C1 segment of cervical spinal cord (tissue), 14 donors: ENCODE data around the gene ATP7B.
A peak's percentile ranks its signal among the peaks of the same experiment; 100 is the strongest.
"Not testable (repeated sequence)": the region's sequence is repeated elsewhere in the genome, so short reads cannot be mapped to it uniquely, and the experiment has no call there.

ENCODE experiments used
- DNase-seq, 14 donors: peaks; one replicate each; lab custom pipeline; 2025; lab: John Stamatoyannopoulos, UW

ATP7B gene

DNA sequence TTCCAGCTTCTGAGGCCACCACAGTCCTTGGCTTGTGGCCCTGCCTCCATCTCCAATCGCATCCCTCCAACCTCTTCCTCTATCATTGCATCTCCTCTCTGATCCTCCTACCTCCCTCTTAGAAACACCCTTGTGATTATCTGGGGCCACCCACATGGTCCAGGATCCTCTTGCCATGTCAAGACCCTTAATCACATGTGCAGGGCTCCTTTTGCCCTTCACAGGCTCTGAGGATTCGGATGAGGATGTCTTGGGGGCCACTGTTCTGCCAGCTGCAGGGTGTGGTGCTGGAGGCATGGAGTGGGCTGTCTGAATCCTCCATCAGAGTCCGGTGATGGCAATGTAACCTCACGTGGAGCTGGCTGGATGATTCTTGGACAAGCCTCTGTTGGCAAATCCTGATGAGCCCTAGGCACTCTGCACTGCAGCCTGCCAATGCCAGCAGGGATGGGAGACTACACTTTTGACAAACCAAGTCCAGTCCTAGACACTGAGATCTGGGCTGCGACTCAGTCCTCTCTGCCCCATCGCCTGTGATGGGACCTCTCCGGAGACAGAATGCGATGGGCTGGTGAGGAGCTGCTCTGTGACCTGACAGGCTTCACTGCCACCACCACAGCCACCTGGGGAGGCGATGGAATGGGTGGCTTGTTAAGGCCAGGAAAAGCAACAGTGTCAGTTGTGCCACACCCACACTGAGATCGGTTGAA lies 88.3 kb downstream of the ATP7B start:
- DNase-seq: no peak

DNA sequence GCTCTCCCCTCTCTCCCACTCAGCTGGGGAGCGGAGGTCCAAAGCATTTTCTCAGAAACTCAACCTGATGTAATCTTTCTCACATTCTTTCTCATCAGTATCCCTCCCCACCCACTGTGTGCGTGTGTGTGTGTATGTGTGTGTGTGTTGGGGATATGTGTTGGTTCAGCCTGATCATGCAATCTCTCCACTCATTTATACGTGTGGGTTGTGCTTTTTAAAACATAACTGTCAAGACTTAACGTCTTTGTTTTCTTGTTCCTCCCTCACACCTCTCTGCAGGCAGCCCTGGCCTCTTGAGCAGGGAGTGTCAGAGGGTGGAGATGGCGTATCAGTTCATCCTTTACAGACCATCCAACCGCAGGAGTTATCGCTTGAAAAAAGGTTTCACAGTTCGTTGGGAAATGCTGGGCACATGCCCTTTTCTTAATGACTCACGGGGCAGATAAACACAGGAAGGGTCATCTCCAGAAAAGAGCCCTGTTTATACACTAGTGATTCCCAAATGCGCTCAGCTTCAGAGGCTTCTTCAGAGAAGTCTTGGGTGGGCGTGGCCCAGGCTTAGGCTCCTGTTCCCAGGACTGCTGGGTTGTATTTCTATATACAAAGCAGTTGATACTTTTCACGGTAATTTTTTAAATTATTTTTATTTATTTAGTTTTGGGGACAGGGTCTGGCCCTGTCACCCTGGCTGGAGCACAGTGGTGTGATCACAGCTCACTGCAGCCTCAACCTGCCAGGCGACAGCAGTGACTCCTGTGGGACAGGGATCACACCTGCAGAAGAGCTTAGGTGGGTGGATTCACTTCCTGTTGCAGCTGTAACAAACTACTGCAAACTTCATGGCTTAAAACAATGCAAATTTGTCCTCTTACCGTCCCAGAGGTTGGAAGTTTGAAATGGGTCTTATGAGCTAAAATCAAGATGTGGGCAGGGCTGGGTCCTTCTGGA lies 89.2 kb downstream of the ATP7B start:
- DNase-seq: no peak

DNA sequence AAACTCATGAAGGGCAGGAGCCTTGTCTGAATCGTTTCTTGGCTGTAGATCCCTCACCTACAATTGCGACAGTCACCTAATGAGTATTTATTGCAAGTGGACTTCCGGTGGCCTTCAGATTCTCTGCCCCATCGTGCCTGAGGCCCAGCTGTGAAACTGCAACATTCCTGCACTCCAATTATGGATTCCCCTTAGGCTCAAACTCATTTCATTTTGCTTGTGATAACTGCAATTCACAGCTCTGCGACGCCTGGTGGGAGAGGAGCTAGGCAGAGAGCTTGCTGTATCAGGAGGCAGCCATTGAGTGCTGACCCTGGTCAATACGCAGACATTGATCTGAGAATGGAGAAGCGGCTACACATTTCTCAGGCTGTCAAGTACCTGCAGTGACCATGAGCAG lies 90.5 kb downstream of the ATP7B start:
- no peak for DNase-seq

DNA sequence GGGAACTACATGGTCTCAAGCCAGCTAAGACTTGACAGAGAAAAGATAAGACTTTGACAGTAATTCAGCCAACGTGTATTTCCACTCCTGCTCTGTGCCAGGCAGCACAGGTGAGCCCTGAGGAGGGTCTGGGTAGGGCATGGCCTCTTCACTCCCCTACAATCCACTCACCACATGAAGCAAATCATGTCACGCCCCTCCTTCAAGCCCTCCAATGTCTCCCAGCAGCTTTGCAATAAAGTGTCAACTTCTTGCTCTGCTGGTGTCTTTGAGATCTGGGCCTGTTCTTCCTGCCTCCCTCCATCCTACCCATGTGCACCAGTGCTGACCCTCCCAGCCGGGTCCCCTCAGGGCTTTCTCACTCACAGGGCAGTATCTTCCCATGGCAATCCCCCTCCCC lies 91.0 kb downstream of the ATP7B start:
- no peak for DNase-seq

DNA sequence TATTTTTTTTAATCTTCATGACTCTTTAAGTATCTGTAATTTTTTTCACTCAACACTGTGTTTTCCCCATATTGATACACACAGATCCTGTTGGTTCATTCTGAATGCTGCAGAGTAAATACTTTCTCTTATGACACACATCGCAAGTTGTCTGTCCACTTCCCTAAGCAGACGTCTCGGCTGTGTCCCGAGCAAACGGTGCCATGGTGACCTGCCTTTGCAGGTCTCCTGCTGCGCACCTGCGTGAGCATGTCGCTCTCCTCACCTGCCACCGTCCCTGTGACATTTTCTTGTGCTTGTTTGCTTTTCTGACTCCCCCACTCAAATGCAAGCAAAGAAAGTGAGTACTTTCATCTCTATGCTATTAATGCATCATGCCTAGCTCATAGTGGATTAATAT lies 91.7 kb downstream of the ATP7B start:
- no peak for DNase-seq

DNA sequence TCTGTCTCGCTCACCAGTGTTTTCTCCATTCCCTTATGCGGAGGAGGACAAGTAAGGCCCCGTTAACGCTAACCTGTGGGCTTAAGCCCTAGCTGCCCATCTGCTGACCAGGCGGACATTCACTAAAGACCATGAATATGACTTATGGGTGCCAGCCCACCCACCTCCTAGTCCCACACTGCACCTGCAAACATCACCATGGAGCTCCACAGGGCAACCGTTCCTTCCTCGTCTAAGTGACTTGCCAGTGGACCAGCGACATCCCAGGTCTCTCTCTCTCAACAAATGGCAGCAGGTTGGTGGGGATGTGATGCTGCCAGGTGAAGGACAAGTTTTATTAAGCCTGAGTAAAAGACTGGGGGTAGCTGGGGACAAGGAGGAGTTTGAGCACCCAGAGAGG lies 94.3 kb downstream of the ATP7B start:
- DNase-seq: no peak

DNA sequence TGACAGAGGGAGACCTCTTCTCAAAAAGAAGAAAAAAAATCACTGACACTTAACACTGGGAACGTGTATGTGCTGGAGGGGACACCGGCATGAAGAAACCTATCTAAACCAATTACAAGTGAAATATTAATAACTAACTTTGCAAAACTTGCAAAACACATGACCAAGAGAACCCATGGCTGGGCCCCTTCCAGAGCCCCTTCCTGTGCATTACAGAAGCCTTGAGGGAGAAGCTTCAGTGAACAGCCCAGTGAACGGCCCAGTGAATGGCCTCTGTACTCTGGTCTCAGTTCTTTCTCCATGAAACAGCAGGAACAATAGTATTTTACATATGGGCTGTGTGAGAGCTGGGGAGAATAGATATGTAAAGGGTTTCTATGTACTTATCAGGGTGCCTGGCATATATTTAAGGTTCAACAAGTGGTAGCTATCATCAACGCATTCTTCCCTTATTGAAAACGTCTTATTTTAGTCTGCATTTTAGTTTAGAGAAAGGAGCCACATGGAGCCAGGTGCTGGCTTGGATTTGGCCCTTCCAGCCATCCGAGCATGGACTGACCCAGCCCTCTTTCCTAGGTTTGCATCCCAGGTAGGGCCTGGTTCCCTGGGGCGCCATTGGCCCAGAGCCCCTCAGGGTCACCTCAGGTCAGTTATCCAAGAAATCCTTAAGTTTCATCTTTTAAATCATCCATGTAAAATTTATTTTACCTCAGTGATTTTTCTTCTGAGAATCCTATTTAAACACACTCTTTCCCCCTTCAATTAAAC lies 95.0 kb downstream of the ATP7B start:
- no peak for DNase-seq

DNA sequence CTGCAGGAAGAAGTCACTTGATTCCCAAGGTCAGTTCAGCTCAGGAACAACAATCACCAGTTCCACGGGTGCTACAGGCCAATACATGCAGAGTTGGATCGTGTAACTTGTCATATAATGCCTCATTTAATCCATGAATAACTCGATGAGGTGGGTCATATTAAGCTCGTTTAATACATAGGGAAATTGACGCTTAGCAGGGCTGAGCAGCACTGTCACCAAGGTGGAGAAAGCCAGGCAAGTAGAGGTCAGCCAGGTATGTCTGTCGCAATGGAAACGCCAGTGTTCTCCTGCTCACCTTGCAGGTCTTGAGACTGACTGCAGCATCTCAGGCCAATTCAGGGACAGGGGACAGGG lies 97.1 kb downstream of the ATP7B start:
- no peak for DNase-seq

DNA sequence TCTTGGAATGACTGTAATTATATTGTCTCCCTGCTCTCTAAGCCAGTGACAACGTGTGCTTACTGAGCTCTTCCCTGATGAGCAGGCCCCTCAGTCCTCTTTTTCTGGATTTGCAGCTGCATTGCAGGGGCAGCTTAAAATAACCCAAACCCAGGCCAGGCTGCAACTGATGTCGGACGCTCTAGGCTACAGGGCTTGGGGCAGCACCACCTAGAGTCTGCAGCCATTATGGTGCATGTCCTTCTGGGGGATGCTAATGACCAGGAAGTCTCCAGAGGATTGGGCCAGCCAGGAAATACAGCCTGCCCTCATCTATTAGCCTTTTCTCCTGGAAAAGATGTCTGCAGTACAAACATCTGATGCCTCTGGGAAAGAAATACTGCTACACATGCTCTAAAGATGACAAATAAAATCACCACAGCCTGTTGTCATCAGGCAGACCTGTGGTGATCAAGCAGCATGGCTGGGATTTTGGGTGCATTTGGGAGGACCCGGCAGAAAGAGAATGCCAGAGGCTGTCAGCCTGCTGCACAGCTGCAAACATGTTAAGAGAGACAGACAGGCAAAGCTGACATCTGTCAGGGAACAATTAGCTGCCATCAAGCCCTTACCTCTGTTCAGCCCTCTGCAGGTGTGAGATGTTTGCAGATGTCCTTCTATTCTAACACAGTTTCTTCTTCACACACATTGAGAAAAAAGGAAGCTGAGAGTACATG lies 97.7 kb downstream of the ATP7B start:
- peak in 1 of 14 donors; percentile 5 for DNase-seq

DNA sequence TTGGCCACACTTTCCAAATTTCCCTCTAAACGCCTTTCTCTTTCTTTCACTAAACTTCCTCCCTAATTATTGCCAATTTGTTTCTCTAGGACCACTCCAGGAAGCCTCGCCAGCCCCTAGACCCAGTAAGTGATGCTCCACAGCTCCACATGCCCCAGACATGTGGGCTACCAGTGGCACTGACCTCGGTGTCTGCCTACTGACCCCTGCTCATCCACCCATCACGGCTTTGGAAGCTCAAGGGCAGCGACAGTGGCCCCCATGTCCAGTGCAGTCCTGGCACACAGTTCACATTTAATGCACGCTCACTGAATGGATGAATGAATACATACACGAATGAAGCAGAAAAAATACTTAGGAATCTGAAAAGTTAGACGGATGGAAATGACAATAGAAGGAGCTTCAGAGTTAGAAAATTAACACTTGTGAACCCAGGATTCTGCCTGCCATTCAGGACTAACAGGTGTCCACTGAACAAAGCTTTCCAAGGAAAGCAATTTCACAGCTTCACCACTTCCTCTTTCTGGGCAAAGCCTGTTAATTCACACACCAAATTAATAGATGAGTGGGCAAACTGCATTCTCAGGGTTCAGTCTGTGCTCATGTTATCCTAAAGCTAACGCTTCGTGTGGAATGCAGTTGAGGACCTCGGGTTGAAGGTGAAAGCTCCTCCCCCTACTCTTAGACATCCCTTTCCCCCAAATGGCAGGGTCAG lies 98.6 kb downstream of the ATP7B start:
- no peak for DNase-seq

DNA sequence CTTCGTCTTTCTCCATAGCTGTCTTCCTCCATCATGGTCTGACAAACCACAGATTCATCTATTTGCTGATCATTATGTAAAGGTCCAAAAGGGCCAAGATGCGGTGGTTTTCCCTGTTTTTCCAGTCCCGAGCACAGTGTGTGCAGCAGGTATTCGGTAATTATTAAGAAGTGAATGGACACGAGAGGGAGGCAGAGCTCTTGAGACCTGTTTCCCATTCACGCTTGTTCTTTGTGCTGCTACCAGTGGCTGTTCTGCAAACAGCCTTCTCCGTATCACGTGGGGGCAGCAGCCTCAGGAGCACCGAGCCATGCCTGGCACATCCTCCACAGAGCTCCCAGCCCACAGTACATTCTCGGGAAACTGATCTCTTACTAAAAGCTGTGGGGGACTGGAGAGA lies 99.2 kb downstream of the ATP7B start:
- peak in 11 of 14 donors; percentile 6 to 75 (median 35) for DNase-seq

DNA sequence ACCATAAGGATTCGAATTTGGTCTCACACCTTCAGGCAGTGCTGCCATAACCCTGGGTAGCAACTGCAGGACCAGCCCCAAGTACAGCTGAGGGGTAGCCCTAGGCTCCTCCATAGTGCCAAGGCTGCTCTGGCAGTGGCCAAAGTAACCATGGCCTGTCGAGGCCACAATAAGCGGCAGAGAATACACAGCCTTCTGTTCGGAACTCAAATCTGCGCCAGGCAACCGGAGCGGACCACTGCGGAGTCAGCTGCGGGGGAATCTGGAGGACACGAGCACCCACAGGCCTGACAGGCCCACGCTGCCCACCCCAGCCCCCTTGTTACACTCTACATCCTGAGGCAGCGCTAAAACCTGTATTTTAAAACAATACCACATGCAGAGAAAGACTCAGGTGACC lies 100.7 kb downstream of the ATP7B start:
- DNase-seq: no peak

DNA sequence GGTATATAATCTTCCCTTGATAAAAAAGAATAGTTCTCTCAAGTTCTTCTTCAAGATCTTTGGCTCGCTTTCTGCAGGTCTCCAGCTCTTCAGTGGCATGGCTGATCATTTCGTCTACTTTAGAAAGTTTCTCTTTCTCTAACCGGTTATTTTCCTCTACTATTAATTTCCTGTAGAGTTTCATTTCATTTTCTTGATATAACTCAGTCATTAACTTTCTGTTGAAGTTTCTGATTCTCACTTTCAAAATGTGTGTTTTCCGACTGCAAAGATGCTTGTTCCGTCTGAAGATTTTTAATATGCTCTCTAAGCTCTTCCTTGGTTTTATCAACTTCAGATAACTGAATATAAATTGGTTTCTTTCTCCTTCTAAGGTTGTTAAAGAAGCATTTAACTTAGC lies 102.0 kb downstream of the ATP7B start:
- not testable (repeated sequence) for DNase-seq

DNA sequence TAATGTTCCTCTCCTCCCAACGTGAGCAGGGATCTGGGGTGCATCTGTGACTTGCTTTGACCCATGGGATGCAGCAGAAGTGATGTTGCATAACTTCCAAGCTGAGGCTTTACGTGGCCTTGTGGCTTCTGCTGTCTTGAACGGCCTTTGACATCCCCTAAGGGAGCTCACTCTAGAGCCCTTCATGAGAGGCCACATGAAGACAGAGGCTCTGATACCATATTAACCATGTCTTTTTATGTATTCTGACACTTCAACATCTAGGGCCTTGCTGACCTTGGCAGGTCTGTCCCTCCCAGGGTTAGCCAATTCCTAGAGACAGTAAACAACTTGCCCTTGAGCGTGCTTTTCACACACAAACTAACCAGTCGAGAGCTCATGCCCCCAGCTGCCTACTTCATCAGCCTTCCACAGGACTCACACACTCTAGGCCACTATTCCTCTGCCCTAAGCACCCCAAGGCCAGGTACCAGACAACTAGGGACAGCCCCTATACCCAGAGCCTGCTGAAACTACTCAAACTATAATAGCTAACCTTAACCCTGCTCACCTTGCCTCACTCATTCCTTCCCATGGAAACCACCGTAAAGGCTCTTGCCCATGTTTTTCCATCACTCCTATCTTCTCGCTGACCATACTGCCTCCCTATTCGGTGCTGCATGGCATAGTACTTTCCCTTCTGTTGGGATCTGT lies 104.1 kb downstream of the ATP7B start:
- no peak for DNase-seq

DNA sequence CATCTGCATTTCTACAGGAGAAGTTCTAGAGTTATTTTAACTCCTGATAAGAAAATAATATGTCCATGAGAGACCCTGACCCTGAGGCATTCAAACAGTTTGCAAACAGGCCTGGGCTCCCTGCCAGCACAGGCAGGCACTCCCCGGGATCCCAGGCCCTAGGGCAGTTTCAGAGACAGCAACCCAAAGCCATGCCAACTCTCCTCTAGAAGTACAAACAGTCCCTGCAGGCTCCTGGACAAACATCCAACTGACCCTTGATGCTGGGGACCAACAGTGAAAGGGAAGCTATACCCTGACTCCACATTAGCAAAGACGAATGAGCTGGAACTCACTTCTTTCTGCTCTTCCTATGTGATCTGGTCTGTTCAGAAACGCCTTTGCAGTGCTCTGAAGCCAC lies 104.7 kb downstream of the ATP7B start:
- DNase-seq: peak in 1 of 14 donors; percentile 33

DNA sequence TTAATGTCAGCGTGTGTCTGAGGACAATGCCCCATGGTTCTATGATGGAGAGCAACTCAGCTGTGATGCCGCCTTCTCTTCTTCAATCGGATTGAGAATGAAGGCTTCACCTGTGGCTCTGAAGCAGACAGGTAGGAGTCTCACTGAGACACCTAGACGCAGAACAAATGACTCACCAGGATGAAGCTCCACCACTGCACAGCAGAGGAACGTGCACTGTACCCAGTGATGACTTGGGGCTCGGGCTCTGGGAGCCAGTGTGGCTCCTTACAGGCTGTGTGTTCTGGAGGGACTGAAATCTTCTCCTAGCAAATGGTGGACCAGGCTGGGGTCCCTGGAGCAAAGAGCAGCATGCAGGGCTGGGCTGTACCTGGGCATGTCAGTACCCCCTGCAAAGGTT lies 105.5 kb downstream of the ATP7B start:
- DNase-seq: no peak

DNA sequence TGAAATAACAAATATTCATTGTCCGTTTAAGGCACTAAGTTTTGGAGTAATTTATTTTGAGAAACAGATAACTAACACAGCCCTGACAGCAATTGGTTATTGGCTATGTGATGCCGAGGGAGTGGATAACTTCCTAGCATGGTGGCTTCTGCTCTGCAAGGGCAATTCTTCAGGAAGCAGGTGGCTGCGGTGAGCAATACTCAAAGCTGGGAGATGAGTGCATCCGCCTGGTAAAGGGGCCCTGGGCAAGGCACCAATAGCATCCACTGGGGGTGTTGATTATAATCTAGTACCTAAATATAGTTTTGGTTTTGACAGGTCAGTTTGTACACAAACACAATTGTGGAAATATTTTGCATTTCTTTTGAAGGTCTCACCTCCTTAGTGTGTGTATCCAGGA lies 108.5 kb downstream of the ATP7B start:
- no peak for DNase-seq

DNA sequence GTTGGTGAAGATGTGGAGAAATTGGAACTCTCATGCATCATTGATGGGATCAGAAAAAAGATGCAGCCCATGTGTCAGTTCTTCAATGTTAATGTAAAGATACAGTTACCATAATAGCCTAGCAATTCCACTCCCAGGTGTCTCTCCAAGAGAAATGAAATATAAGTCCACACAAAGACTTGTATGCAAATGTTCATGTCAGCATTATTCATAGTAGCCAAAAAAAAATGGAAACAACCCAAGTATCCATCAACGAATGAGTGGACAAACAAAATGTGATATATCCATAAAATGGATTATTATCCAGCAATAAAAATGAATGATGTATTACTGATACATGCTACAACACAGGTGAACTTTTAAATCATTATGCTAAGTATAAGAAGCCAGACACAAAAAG lies 110.8 kb downstream of the ATP7B start:
- no peak for DNase-seq

DNA sequence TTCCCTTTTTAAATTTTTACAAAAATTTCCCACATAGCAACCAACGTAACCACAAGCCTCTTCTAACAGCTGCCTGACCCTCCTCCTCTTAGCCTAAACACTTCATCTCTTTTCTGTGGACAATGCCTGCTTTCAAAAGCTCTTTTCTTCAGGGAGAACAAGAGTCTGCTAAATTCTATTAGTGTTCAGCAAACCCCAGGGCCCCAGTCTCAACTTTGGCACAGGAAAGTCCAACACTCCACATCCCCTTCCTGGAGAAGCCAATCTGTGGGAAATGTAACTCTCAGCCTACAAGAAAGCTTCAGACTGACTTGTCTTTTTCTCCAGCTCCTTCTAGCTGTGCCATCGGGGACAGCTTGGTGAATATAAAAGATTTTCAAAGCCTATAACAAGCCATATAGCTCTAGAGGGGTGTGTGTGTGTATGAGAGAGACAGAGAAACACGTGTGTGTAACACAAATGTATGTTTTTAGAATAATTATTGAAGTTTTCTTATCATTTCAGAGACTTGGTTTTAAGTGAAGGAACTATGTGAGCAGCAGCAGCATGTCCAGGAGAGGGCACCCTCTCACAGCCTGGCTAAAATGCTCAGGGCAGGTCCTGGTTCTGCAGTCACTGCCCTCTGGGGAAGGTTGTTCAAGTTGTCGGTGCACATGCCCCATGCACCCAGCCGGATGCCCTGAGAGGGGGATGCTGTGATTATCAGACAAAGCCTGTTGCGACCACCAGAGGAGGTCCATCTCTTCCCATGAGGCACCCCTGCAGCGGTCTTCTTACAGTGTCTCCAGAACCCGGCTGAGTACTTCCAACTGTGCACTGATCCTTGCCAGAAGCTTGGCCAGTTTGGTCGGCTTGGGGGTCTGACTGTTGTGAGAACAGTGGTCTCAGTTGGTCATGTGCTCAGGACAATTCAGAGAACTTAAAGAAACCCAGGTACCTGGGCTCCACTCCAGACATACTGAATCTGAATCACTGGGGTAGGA lies 115.1 kb downstream of the ATP7B start:
- peak in 6 of 14 donors; percentile 5 to 29 (median 16) for DNase-seq
